K562 (cell line): Measurements from ENCODE around the gene C16orf86. TPM values are rescaled to one million over a fixed set of nuclear protein-coding genes. Genes with fewer than 3 reads are reported as not detected.
A peak's percentile ranks its signal among the peaks of the same experiment; 100 is the strongest.

Experiments
- ATAC-seq: fragments of 200-7000 bp; cut with Tn5 transposase; 3 replicates; pipeline ENCODE4 v1.9.1; 2020; ENCODE audit warnings: moderate library complexity
- BruUV-seq: library from RNA; stranded (reverse); fragments of 400-500 nt; replicated peaks from 2 replicates; lab custom pipeline; 2021; lab: Mats Ljungman, UMichigan
- CTCF ChIA-PET: fragments of 300-600 bp; formaldehyde crosslinking; extraction: SDS; loops from one replicate; lab custom pipeline; 2021; ENCODE audit warnings: low intra/inter-chr PET ratio; lab: Yijun Ruan, JAX
- POLR2A ChIA-PET: fragments of 300-600, 350-650 bp; sonication (Branson Sonifier 250); formaldehyde crosslinking; extraction: SDS; loops from one replicate; lab custom pipeline; 2021; ENCODE audit warnings: antibody characterized with exemption, inconsistent platforms; lab: Yijun Ruan, JAX
- DNase-seq, 4 experiments: peaks; one replicate each; pipeline versions ENCODE4 v3.0.0 to v3.0.0-alpha.2; 2011 to 2018; ENCODE audit warnings: low spot score in 3 of 4, mixed read lengths in 3 of 4; ENCODE audit errors: extremely low read depth in 1 of 4
- FAIRE-seq: peaks from 2 replicates; lab custom pipeline; 2011; peaks lifted over from hg19 to GRCh38; lab: Jason Lieb, UNC
- H2AFZ ChIP-seq: 2 replicates; pipeline ENCODE4 v1.6.0; 2011; ENCODE audit warnings: low read depth, low read length, control low read depth, inconsistent platforms
- H3K27ac ChIP-seq: fragments of 200-600 bp; 3 replicates; pipeline ENCODE4 v1.8.0; 2011; ENCODE audit warnings: low read depth, mild to moderate bottlenecking, control low read depth, inconsistent platforms, low read length, moderate library complexity, mixed read lengths; ENCODE audit errors: extremely low read depth
- H3K27me3 ChIP-seq, 2 experiments: fragments of 300-600 bp in 1 of 2; 2 replicates in 1 of 2; 3 replicates in 1 of 2; pipeline versions ENCODE4 v1.6.0 to v1.8.0; 2011; ENCODE audit warnings: inconsistent platforms in 2 of 2, low read length in 2 of 2, mild to moderate bottlenecking in 1 of 2, mixed read lengths in 1 of 2, moderate library complexity in 1 of 2; ENCODE audit not compliant: control insufficient read depth in 2 of 2, insufficient read depth in 2 of 2
- H3K36me3 ChIP-seq: fragments of 300-600 bp; 3 replicates; pipeline ENCODE4 v1.8.0; 2011; ENCODE audit warnings: mild to moderate bottlenecking, low read length, inconsistent platforms; ENCODE audit not compliant: control insufficient read depth, insufficient read depth
- H3K4me1 ChIP-seq, 2 experiments: fragments of 200-600 bp in 1 of 2; replicated peaks in 1 of 2; 2 replicates in 1 of 2; 3 replicates in 1 of 2; pipeline versions ENCODE4 v1.5.1 to v1.8.0; 2011; ENCODE audit warnings: inconsistent platforms in 2 of 2, low read length in 2 of 2, mild to moderate bottlenecking in 1 of 2, mixed read lengths in 1 of 2, moderate library complexity in 1 of 2; ENCODE audit not compliant: control insufficient read depth in 2 of 2, insufficient read depth in 2 of 2
- H3K4me2 ChIP-seq: 2 replicates; pipeline ENCODE4 v1.6.1; 2011; ENCODE audit warnings: low read length, control low read depth, inconsistent platforms, mixed read lengths; ENCODE audit not compliant: insufficient read depth
- H3K4me3 ChIP-seq: fragments of 200-600 bp; sonication (generic), shearing (Covaris generic); 2 replicates; pipeline ENCODE4 v1.5.1; 2016; ENCODE audit warnings: control low read depth, inconsistent platforms
- H3K79me2 ChIP-seq: fragments of 200-600 bp; 3 replicates; pipeline ENCODE4 v1.8.0; 2011; ENCODE audit warnings: low read length, inconsistent platforms; ENCODE audit not compliant: control insufficient read depth, insufficient read depth
- H3K9ac ChIP-seq, 2 experiments: 2 replicates each; pipeline versions ENCODE4 v1.6.0 to v1.6.1; 2011; ENCODE audit warnings: low read depth in 2 of 2, low read length in 2 of 2, control low read depth in 1 of 2, inconsistent platforms in 1 of 2, mild to moderate bottlenecking in 1 of 2, mixed read lengths in 1 of 2; ENCODE audit not compliant: insufficient read depth in 1 of 2
- H3K9me1 ChIP-seq: one replicate; pipeline ENCODE4 v1.6.0; 2011; ENCODE audit warnings: inconsistent platforms, mild to moderate bottlenecking, low read length, moderate library complexity; ENCODE audit not compliant: control insufficient read depth, insufficient read depth
- H3K9me3 ChIP-seq: replicated peaks from 2 replicates; pipeline ENCODE4 v1.5.1; 2011; ENCODE audit warnings: low read depth, low read length, inconsistent platforms; ENCODE audit not compliant: control insufficient read depth, insufficient read depth
- H4K20me1 ChIP-seq: replicated peaks from 2 replicates; pipeline ENCODE4 v1.6.1; 2011; ENCODE audit warnings: low read length, inconsistent platforms, mixed read lengths; ENCODE audit not compliant: control insufficient read depth, insufficient read depth
- EGR1 ChIP-seq: fragments of 450-650 bp; conservative IDR thresholded peaks from 2 replicates; pipeline ENCODE4 v1.6.1; 2017; ENCODE audit warnings: mild to moderate bottlenecking
- HDAC1 ChIP-seq, 2 experiments: fragments of 450-650 bp; IDR thresholded peaks; 2 replicates each; pipeline ENCODE4 v1.6.1; 2016 to 2017; ENCODE audit warnings: inconsistent platforms in 1 of 2, mild to moderate bottlenecking in 1 of 2, moderate library complexity in 1 of 2
- IRF1 ChIP-seq: sonication (generic); formaldehyde crosslinking; IDR thresholded peaks from 2 replicates; pipeline ENCODE4 v1.8.0; 2022; ENCODE audit warnings: missing genetic modification reagents, mild to moderate bottlenecking, borderline replicate concordance
- KDM5B ChIP-seq: fragments of 200-600 bp; sonication (generic); IDR thresholded peaks from 2 replicates; pipeline ENCODE4 v1.6.1; 2012; ENCODE audit warnings: low read depth, mild to moderate bottlenecking, moderate library complexity, low read length, control low read depth, inconsistent platforms; ENCODE audit not compliant: insufficient replicate concordance
- NR4A1 ChIP-seq, 2 experiments: fragments of 250-450 bp in 1 of 2; fragments of 450-650 bp in 1 of 2; sonication (Bioruptor Pico) in 1 of 2; IDR thresholded peaks; 2 replicates each; pipeline versions ENCODE4 v1.4.0 to v1.6.1; 2016 to 2020; ENCODE audit warnings: mild to moderate bottlenecking in 2 of 2, missing compliant biosample characterization in 1 of 2, missing genetic modification characterization in 1 of 2, moderate library complexity in 1 of 2
- POLR2A ChIP-seq: fragments of 450-650 bp; conservative IDR thresholded peaks from 2 replicates; pipeline ENCODE4 v1.6.1; 2016
- RB1 ChIP-seq: fragments of 450-650 bp; IDR thresholded peaks from 2 replicates; pipeline ENCODE4 v1.6.1; 2017; ENCODE audit warnings: low read depth, mild to moderate bottlenecking
- SFPQ ChIP-seq: fragments of 200-400 bp; formaldehyde crosslinking; IDR thresholded peaks from 2 replicates; pipeline ENCODE4 v1.6.1; 2017; ENCODE audit warnings: mild to moderate bottlenecking, low read depth, low read length, moderate library complexity
- SPI1 ChIP-seq: IDR thresholded peaks from 2 replicates; pipeline ENCODE4 v1.6.1; 2011; ENCODE audit warnings: low read depth, low read length, control low read depth, borderline replicate concordance
- STAT5B ChIP-seq: fragments of 250-450 bp; sonication (Bioruptor Pico); IDR thresholded peaks from 2 replicates; pipeline ENCODE4 v1.8.0; 2021; ENCODE audit warnings: mild to moderate bottlenecking, inconsistent platforms
- TOE1 ChIP-seq, 2 experiments: fragments of 450-650 bp in 1 of 2; sonication (generic) in 1 of 2; formaldehyde crosslinking in 1 of 2; IDR thresholded peaks; 2 replicates each; pipeline versions ENCODE4 v1.7.1 to v1.8.0; 2016 to 2022; ENCODE audit warnings: borderline replicate concordance in 2 of 2, mild to moderate bottlenecking in 2 of 2, antibody characterized with exemption in 1 of 2, inconsistent platforms in 1 of 2, low read depth in 1 of 2, missing genetic modification reagents in 1 of 2, moderate library complexity in 1 of 2
- ZC3H4 ChIP-seq: sonication (generic); formaldehyde crosslinking; IDR thresholded peaks from 2 replicates; pipeline ENCODE4 v1.9.0; 2021; ENCODE audit warnings: missing genetic modification reagents, borderline replicate concordance
- ZFX ChIP-seq: sonication (generic); formaldehyde crosslinking; IDR thresholded peaks from 2 replicates; pipeline ENCODE4 v1.8.0; 2022; ENCODE audit warnings: mild to moderate bottlenecking, missing genetic modification reagents, moderate library complexity
- ZHX1 ChIP-seq: fragments of 150-350 bp; conservative IDR thresholded peaks from 2 replicates; pipeline ENCODE4 v1.6.1; 2014; ENCODE audit warnings: low read length
- WGBS: fragments of 100-300 bp; shearing (Covaris generic); methylation state at CpG from one replicate; pipeline ENCODE4 v1.1.6; 2016; ENCODE audit warnings: low coverage, mixed read lengths; ENCODE audit not compliant: insufficient coverage; ENCODE audit errors: missing lambda C conversion rate; 5-methylcytosine and 5-hydroxymethylcytosine counted together
- in situ Hi-C: fragments of 300-500 bp; cut with MboI; formaldehyde crosslinking; loops from 4 replicates; pipeline ENCODE4 v1.15.0; 2018; ENCODE audit warnings: inconsistent platforms, mixed read lengths
- intact Hi-C: fragments of 100-400 bp; cut with micrococcal nuclease; formaldehyde crosslinking; loops from 2 replicates; pipeline ENCODE4 v1.14.2; 2022
- polyA plus RNA-seq, 8 experiments: library from polyadenylated mRNA; depleted of rRNA in 4 of 8; stranded (reverse) in 5 of 8; unstranded in 3 of 8; fragments of >200 nt; fragmentation: Nextera tagmentation in 2 of 8; fragmentation: Illumina TruSeq in 1 of 8; extraction: Ambion mirVana in 2 of 8; extraction: Trizol in 1 of 8; gene quantifications; 2 replicates each; pipeline versions ENCODE4 v1.2.1 to v1.2.3, GENCODE V29; 2011 to 2014; ENCODE audit warnings: inconsistent platforms in 1 of 8, missing spikeins in 1 of 8
- total RNA-seq, 7 experiments: library from RNA; depleted of rRNA in 6 of 7; stranded (reverse); fragments of >200 nt in 6 of 7; fragmentation: Illumina TruSeq in 2 of 7; extraction: Trizol in 2 of 7; gene quantifications; 2 replicates each; pipeline versions ENCODE4 v1.2.1 to v1.2.3, GENCODE V29; 2011 to 2021; ENCODE audit warnings: low replicate concordance in 1 of 7

The C16orf86 gene
- total and polyA plus RNA-seq, 9 of the 15 experiments (the other 6 are each of a cell fraction or from before 2014, with no cell fraction given) = 0.13 to 1.2 (median 0.27) TPM; not detected in 3

- WGBS = 1% methylated on average over 70 of the region's 83 CpGs
- peak within 1 kb of the TSS; percentile 69 for H3K27ac ChIP-seq
- peak within 1 kb of the TSS; percentile 73 to 96 for H3K9ac ChIP-seq
- H3K9me3 ChIP-seq = no peaks in the 10 kb centered on the region
- peaks cover 8% of the 10 kb centered on the region; the same call in 1 of the 2 replicates for H4K20me1 ChIP-seq
- ChIA-PET CTCF (no interaction called here), POLR2A (interaction anchor here (0.6 to 1.4 kb wide), 12 partner anchors 11 to 1017 kb away, joined by 3 to 8 read pairs (median 4); partner anchors contain the start of genes CTCF and RIPOR1)
- FAIRE-seq (no peak), ATAC-seq (peak; percentile 87), DNase-seq (peak; percentile 95 to 99 (median 97))
- intact Hi-C loops (no loop called here), in situ Hi-C loops (no loop called here)
- BruUV-seq = TSS peak; percentile 69
- peaks cover 0 to under 1% of the 10 kb centered on the region in 2 experiments; a peak in 1 of 5 replicates for H3K27me3 ChIP-seq
- peak within 1 kb of the TSS; percentile 99 for H2AFZ ChIP-seq
- H3K36me3 ChIP-seq = peaks cover 23% of the 10 kb centered on the region
- H3K9me1 ChIP-seq = no peaks in the 10 kb centered on the region
- peak within 1 kb of the TSS; percentile 99 for H3K4me2 ChIP-seq
- H3K4me3 ChIP-seq = peak within 1 kb of the TSS; percentile 58
- H3K79me2 ChIP-seq = peaks cover 14% of the 10 kb centered on the region
- peaks cover 4 to 56% of the 10 kb centered on the region in 2 experiments; a peak in 4 of 5 replicates for H3K4me1 ChIP-seq
- peak; percentile 68 for TF ChIP-seq EGR1
- TF ChIP-seq RB1 = peak; percentile 82
- TF ChIP-seq ZC3H4 (CRISPR knock-in tag) = no peak
- TF ChIP-seq ZFX (CRISPR knock-in tag) = peak; percentile 75
- no peak for TF ChIP-seq SFPQ
- TF ChIP-seq HDAC1 (IDR thresholded peaks at IDR 0.05) = peak in 1 of 2 experiments; percentile 65; a peak in 1 of 4 replicates
- no peak for TF ChIP-seq TOE1 (IDR thresholded peaks at IDR 0.05; ENCODE audit: borderline replicate concordance)
- no peak for TF ChIP-seq TOE1 (CRISPR knock-in tag; IDR thresholded peaks at IDR 0.05; ENCODE audit: borderline replicate concordance, low read depth)
- no peak for TF ChIP-seq IRF1 (CRISPR knock-in tag)
- TF ChIP-seq SPI1 = peak; percentile 54; the same call in 1 of the 2 replicates
- no peak for TF ChIP-seq STAT5B
- TF ChIP-seq ZHX1 = 0 out of 2 replicates have a peak, but pooled peaks have one; percentile 16
- TF ChIP-seq POLR2A = peak; percentile 78
- TF ChIP-seq NR4A1 (CRISPR knock-in tag; IDR thresholded peaks at IDR 0.05) = 0 out of 2 replicates have a peak, but pooled peaks have one; percentile 12
- no peak for TF ChIP-seq NR4A1 (tag; IDR thresholded peaks at IDR 0.05)
- TF ChIP-seq KDM5B = peak; percentile 83
Observed at GRCh38 chr16:67659675-67660563, 6.7 kb upstream of the C16orf86 start, which contains the start of gene ACD. ACD (minus strand) TSS chr16:67660260; CDS start chr16:67660220, 40 bp downstream.
